GM23338 (cell line): Measurements from ENCODE around the gene FAM168B. TPM values are rescaled to one million over a fixed set of nuclear protein-coding genes. Genes with fewer than 3 reads are reported as not detected.

ENCODE experiments used
- ATAC-seq: fragments of 200-7000 bp; cut with Tn5 transposase; 3 replicates; pipeline ENCODE4 v1.9.1; 2020
- DNase-seq: peaks from one replicate; pipeline ENCODE4 v3.0.0-alpha.2; 2015; ENCODE audit warnings: low spot score
- H2AFZ ChIP-seq: fragments of 200-600 bp; sonication (generic); 2 replicates; pipeline ENCODE4 v1.8.0; 2016; ENCODE audit warnings: antibody characterized with exemption, mild to moderate bottlenecking, moderate library complexity
- H3F3A ChIP-seq: fragments of 200-600 bp; sonication (generic); replicated peaks from 2 replicates; pipeline ENCODE4 v1.8.0; 2017; ENCODE audit warnings: antibody characterized with exemption, mixed run types, low read depth
- H3K27ac ChIP-seq: fragments of 200-600 bp; sonication (generic); 2 replicates; pipeline ENCODE4 v1.6.1; 2016; ENCODE audit warnings: low read depth
- H3K27me3 ChIP-seq: fragments of 200-600 bp; sonication (generic); 2 replicates; pipeline ENCODE4 v1.8.0; 2016; ENCODE audit warnings: mild to moderate bottlenecking, mixed run types, moderate library complexity; ENCODE audit not compliant: insufficient read depth
- H3K36me3 ChIP-seq: fragments of 200-600 bp; sonication (generic); 2 replicates; pipeline ENCODE4 v1.8.0; 2016; ENCODE audit warnings: mild to moderate bottlenecking; ENCODE audit not compliant: insufficient read depth
- H3K4me1 ChIP-seq: fragments of 200-600 bp; sonication (generic); 2 replicates; pipeline ENCODE4 v1.8.0; 2016; ENCODE audit warnings: mild to moderate bottlenecking, moderate library complexity; ENCODE audit not compliant: insufficient read depth
- H3K4me2 ChIP-seq: fragments of 200-600 bp; sonication (generic); 2 replicates; pipeline ENCODE4 v1.7.1; 2017; ENCODE audit warnings: mixed run types
- H3K4me3 ChIP-seq: fragments of 200-600 bp; sonication (generic); 2 replicates; pipeline ENCODE4 v1.6.1; 2016; ENCODE audit warnings: mixed run types
- H3K79me2 ChIP-seq: fragments of 200-600 bp; sonication (generic); replicated peaks from 2 replicates; pipeline ENCODE4 v1.8.0; 2017; ENCODE audit warnings: mild to moderate bottlenecking; ENCODE audit not compliant: insufficient read depth
- H3K9me2 ChIP-seq: fragments of 200-600 bp; sonication (generic); 2 replicates; pipeline ENCODE4 v1.8.0; 2017; ENCODE audit not compliant: insufficient read depth
- H4K20me1 ChIP-seq: fragments of 200-600 bp; sonication (generic); replicated peaks from 2 replicates; pipeline ENCODE4 v1.8.0; 2017; ENCODE audit warnings: mild to moderate bottlenecking; ENCODE audit not compliant: insufficient read depth
- H3K27ac Mint-ChIP-seq: 2 replicates; pipeline ENCODE4 v1.8.0; 2020; ENCODE audit warnings: inconsistent platforms, mild to moderate bottlenecking, moderate library complexity, mixed read lengths
- H3K27me3 Mint-ChIP-seq: 3 replicates; pipeline ENCODE4 v1.8.0; 2022; ENCODE audit warnings: low read depth, mild to moderate bottlenecking, moderate library complexity, mixed read lengths, inconsistent platforms; ENCODE audit not compliant: insufficient read depth, poor library complexity
- H3K36me3 Mint-ChIP-seq: 3 replicates; pipeline ENCODE4 v1.8.0; 2021; ENCODE audit warnings: low read depth, mild to moderate bottlenecking, inconsistent platforms, moderate library complexity, mixed read lengths
- H3K4me1 Mint-ChIP-seq: 3 replicates; pipeline ENCODE4 v1.8.0; 2020; ENCODE audit warnings: mild to moderate bottlenecking, inconsistent platforms, mixed read lengths
- H3K4me3 Mint-ChIP-seq: 3 replicates; pipeline ENCODE4 v1.8.0; 2021; ENCODE audit warnings: moderate library complexity, mild to moderate bottlenecking, inconsistent platforms, mixed read lengths
- H3K9me3 Mint-ChIP-seq: 3 replicates; pipeline ENCODE4 v1.8.0; 2020; ENCODE audit warnings: moderate library complexity, mild to moderate bottlenecking, inconsistent platforms, mixed read lengths
- CREB1 ChIP-seq: fragments of 250-450 bp; sonication (Bioruptor Pico); IDR thresholded peaks from 2 replicates; pipeline ENCODE4 v1.5.0; 2020; ENCODE audit warnings: low read depth, mild to moderate bottlenecking, moderate library complexity
- CTCF ChIP-seq, 2 experiments: fragments of 200-600 bp in 1 of 2; sonication (generic) in 1 of 2; conservative IDR thresholded peaks; 2 replicates each; pipeline versions ENCODE4 v1.5.1 to v1.6.1; 2016 to 2017; ENCODE audit warnings: antibody characterized with exemption in 2 of 2, low read depth in 2 of 2, mild to moderate bottlenecking in 2 of 2, moderate library complexity in 1 of 2
- ETS1 ChIP-seq: IDR thresholded peaks from 2 replicates; pipeline ENCODE4 v1.6.1; 2016; ENCODE audit warnings: antibody characterized with exemption
- EZH2 ChIP-seq: fragments of 200-600 bp; sonication (generic); IDR thresholded peaks from one replicate; pipeline ENCODE4 v1.8.0; 2017; ENCODE audit warnings: antibody characterized with exemption, mild to moderate bottlenecking, low read depth; ENCODE audit not compliant: unreplicated experiment
- EZH2phosphoT487 ChIP-seq: fragments of 200-600 bp; sonication (generic); IDR thresholded peaks from one replicate; pipeline ENCODE4 v1.8.1; 2018; ENCODE audit warnings: antibody characterized with exemption; ENCODE audit not compliant: unreplicated experiment
- JUNB ChIP-seq: IDR thresholded peaks from one replicate; pipeline ENCODE4 v1.6.1; 2016; ENCODE audit warnings: antibody characterized with exemption; ENCODE audit not compliant: unreplicated experiment
- NANOG ChIP-seq: IDR thresholded peaks from 2 replicates; pipeline ENCODE4 v1.6.1; 2016; ENCODE audit warnings: antibody characterized with exemption, borderline replicate concordance
- POLR2AphosphoS5 ChIP-seq: IDR thresholded peaks from 2 replicates; pipeline ENCODE4 v1.6.1; 2016; ENCODE audit warnings: antibody characterized with exemption, low read depth
- STAT1 ChIP-seq: IDR thresholded peaks from one replicate; pipeline ENCODE4 v1.6.1; 2016; ENCODE audit warnings: antibody characterized with exemption; ENCODE audit not compliant: unreplicated experiment
- ZNF114 ChIP-seq: fragments of 250-450 bp; sonication (Bioruptor Pico); IDR thresholded peaks from 2 replicates; pipeline ENCODE4 v1.5.0; 2020; ENCODE audit warnings: mild to moderate bottlenecking, moderate library complexity
- ZNF331 ChIP-seq: fragments of 250-450 bp; sonication (Bioruptor Pico); IDR thresholded peaks from 2 replicates; pipeline ENCODE4 v1.5.0; 2020; ENCODE audit warnings: low read depth, mild to moderate bottlenecking, moderate library complexity
- polyA plus RNA-seq: library from polyadenylated mRNA; unstranded; fragments of >200 nt; fragmentation: Nextera tagmentation; extraction: Ambion mirVana; gene quantifications from 2 replicates; pipeline ENCODE4 v1.2.1, GENCODE V29; 2016
- total RNA-seq: library from RNA; depleted of rRNA; stranded (reverse); fragments of >200 nt; shearing (Covaris generic); gene quantifications from 2 replicates; pipeline ENCODE4 v1.2.3, GENCODE V29; 2014
- TF ChIP-seq, protein P1 (sequence below): IDR thresholded peaks from one replicate; pipeline ENCODE4 v1.6.1; 2018; ENCODE audit warnings: antibody characterized with exemption; ENCODE audit not compliant: unreplicated experiment
- TF ChIP-seq, protein P2 (sequence below): fragments of 250-450 bp; sonication (Bioruptor Pico); IDR thresholded peaks from 2 replicates; pipeline ENCODE4 v1.5.0; 2020; ENCODE audit warnings: mild to moderate bottlenecking, moderate library complexity

The FAM168B gene
- total and polyA plus RNA-seq, 2 experiments from 2014 or later, result 18.8 to 76.8 TPM

- no peaks in the 10 kb centered on the region for H3K4me1 Mint-ChIP-seq
- peaks cover 6% of the 10 kb centered on the region for H3K27me3 Mint-ChIP-seq
- Histone ChIP-seq H2AFZ (no peak overlapping the region), H3K4me1 (no peaks in the 10 kb centered on the region), H3K27ac (no peak overlapping the region), H4K20me1 (peaks cover 44% of the 10 kb centered on the region), H3K4me2 (no peak overlapping the region), H3K9me2 (no peaks in the 10 kb centered on the region), H3F3A (no peaks in the 10 kb centered on the region), H3K36me3 (peaks cover 28% of the 10 kb centered on the region), H3K4me3 (no peak overlapping the region), H3K27me3 (no peaks in the 10 kb centered on the region), H3K79me2 (peaks cover 25% of the 10 kb centered on the region)
- H3K9me3 Mint-ChIP-seq, result peaks cover 8% of the 10 kb centered on the region; the same call in 2 of the 3 replicates
- H3K4me3 Mint-ChIP-seq, result no peak overlapping the region
- ATAC-seq, result no peak
- no peak overlapping the region for H3K27ac Mint-ChIP-seq
- TF ChIP-seq, protein P1, sequence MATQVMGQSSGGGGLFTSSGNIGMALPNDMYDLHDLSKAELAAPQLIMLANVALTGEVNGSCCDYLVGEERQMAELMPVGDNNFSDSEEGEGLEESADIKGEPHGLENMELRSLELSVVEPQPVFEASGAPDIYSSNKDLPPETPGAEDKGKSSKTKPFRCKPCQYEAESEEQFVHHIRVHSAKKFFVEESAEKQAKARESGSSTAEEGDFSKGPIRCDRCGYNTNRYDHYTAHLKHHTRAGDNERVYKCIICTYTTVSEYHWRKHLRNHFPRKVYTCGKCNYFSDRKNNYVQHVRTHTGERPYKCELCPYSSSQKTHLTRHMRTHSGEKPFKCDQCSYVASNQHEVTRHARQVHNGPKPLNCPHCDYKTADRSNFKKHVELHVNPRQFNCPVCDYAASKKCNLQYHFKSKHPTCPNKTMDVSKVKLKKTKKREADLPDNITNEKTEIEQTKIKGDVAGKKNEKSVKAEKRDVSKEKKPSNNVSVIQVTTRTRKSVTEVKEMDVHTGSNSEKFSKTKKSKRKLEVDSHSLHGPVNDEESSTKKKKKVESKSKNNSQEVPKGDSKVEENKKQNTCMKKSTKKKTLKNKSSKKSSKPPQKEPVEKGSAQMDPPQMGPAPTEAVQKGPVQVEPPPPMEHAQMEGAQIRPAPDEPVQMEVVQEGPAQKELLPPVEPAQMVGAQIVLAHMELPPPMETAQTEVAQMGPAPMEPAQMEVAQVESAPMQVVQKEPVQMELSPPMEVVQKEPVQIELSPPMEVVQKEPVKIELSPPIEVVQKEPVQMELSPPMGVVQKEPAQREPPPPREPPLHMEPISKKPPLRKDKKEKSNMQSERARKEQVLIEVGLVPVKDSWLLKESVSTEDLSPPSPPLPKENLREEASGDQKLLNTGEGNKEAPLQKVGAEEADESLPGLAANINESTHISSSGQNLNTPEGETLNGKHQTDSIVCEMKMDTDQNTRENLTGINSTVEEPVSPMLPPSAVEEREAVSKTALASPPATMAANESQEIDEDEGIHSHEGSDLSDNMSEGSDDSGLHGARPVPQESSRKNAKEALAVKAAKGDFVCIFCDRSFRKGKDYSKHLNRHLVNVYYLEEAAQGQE, result no peak
- TF ChIP-seq POLR2AphosphoS5 (no peak), JUNB (no peak), STAT1 (no peak), NANOG (no peak), CTCF (conservative IDR thresholded peaks at IDR 0.05; ENCODE audit: low read depth in 2 of 2) (no peak), ZNF331 (CRISPR knock-in tag) (no peak), CREB1 (CRISPR knock-in tag) (no peak), ZNF114 (CRISPR knock-in tag) (no peak), ETS1 (no peak), EZH2 (no peak), EZH2phosphoT487 (no peak)
- TF ChIP-seq, protein P2, sequence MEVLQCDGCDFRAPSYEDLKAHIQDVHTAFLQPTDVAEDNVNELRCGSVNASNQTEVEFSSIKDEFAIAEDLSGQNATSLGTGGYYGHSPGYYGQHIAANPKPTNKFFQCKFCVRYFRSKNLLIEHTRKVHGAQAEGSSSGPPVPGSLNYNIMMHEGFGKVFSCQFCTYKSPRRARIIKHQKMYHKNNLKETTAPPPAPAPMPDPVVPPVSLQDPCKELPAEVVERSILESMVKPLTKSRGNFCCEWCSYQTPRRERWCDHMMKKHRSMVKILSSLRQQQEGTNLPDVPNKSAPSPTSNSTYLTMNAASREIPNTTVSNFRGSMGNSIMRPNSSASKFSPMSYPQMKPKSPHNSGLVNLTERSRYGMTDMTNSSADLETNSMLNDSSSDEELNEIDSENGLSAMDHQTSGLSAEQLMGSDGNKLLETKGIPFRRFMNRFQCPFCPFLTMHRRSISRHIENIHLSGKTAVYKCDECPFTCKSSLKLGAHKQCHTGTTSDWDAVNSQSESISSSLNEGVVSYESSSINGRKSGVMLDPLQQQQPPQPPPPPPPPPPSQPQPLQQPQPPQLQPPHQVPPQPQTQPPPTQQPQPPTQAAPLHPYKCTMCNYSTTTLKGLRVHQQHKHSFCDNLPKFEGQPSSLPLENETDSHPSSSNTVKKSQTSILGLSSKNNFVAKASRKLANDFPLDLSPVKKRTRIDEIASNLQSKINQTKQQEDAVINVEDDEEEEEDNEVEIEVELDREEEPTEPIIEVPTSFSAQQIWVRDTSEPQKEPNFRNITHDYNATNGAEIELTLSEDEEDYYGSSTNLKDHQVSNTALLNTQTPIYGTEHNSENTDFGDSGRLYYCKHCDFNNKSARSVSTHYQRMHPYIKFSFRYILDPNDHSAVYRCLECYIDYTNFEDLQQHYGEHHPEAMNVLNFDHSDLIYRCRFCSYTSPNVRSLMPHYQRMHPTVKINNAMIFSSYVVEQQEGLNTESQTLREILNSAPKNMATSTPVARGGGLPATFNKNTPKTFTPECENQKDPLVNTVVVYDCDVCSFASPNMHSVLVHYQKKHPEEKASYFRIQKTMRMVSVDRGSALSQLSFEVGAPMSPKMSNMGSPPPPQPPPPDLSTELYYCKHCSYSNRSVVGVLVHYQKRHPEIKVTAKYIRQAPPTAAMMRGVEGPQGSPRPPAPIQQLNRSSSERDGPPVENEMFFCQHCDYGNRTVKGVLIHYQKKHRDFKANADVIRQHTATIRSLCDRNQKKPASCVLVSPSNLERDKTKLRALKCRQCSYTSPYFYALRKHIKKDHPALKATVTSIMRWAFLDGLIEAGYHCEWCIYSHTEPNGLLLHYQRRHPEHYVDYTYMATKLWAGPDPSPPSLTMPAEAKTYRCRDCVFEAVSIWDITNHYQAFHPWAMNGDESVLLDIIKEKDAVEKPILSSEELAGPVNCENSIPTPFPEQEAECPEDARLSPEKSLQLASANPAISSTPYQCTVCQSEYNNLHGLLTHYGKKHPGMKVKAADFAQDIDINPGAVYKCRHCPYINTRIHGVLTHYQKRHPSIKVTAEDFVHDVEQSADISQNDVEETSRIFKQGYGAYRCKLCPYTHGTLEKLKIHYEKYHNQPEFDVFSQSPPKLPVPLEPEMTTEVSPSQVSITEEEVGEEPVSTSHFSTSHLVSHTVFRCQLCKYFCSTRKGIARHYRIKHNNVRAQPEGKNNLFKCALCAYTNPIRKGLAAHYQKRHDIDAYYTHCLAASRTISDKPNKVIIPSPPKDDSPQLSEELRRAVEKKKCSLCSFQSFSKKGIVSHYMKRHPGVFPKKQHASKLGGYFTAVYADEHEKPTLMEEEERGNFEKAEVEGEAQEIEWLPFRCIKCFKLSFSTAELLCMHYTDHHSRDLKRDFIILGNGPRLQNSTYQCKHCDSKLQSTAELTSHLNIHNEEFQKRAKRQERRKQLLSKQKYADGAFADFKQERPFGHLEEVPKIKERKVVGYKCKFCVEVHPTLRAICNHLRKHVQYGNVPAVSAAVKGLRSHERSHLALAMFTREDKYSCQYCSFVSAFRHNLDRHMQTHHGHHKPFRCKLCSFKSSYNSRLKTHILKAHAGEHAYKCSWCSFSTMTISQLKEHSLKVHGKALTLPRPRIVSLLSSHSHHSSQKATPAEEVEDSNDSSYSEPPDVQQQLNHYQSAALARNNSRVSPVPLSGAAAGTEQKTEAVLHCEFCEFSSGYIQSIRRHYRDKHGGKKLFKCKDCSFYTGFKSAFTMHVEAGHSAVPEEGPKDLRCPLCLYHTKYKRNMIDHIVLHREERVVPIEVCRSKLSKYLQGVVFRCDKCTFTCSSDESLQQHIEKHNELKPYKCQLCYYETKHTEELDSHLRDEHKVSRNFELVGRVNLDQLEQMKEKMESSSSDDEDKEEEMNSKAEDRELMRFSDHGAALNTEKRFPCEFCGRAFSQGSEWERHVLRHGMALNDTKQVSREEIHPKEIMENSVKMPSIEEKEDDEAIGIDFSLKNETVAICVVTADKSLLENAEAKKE (CRISPR knock-in tag), result no peak
- peaks cover 74% of the 10 kb centered on the region for H3K36me3 Mint-ChIP-seq
- DNase-seq, result no peak
Measured at GRCh38 chr2:131126436-131126835, 33.2 kb upstream of the FAM168B start.
